HL-60 (cell line): ENCODE measurements around the gene CPTP.

ENCODE experiments used
- DNase-seq, 2 experiments: peaks; one replicate each; pipeline ENCODE4 v3.0.0-alpha.2; 2010 to 2020; ENCODE audit warnings: low read depth in 1 of 2, low spot score in 1 of 2
- H3K27ac ChIP-seq: fragments of 250-450 bp; sonication (Bioruptor Pico); replicated peaks from 2 replicates; pipeline ENCODE4 v1.5.1; 2020; ENCODE audit warnings: mild to moderate bottlenecking, moderate library complexity
- H3K27me3 ChIP-seq: fragments of 250-450 bp; sonication (Bioruptor Pico); 2 replicates; pipeline ENCODE4 v1.5.1; 2021; ENCODE audit warnings: mild to moderate bottlenecking, moderate library complexity; ENCODE audit not compliant: insufficient read depth, poor library complexity, severe bottlenecking
- H3K4me3 ChIP-seq: replicated peaks from 2 replicates; pipeline ENCODE4 v1.5.1; 2011; ENCODE audit warnings: mild to moderate bottlenecking, control low read depth, low read length; ENCODE audit not compliant: insufficient read depth
- CTCF ChIP-seq: IDR thresholded peaks from one replicate; pipeline ENCODE4 v1.5.1; 2011; ENCODE audit warnings: low read length, control low read depth, inconsistent platforms; ENCODE audit not compliant: insufficient read depth
- GABPA ChIP-seq: IDR thresholded peaks from 2 replicates; pipeline ENCODE4 v1.6.1; 2012; ENCODE audit warnings: low read depth
- POLR2AphosphoS5 ChIP-seq: IDR thresholded peaks from 2 replicates; pipeline ENCODE4 v1.6.1; 2012; ENCODE audit warnings: low read depth
- REST ChIP-seq: IDR thresholded peaks from 2 replicates; pipeline ENCODE4 v1.6.1; 2012; ENCODE audit warnings: low read depth; ENCODE audit not compliant: insufficient replicate concordance
- SPI1 ChIP-seq: IDR thresholded peaks from 2 replicates; pipeline ENCODE4 v1.6.1; 2012; ENCODE audit warnings: low read depth, mild to moderate bottlenecking, borderline replicate concordance

Gene CPTP

GRCh38 chr1:1343811-1344421 is 19.3 kb downstream of the CPTP start:
- TF ChIP-seq REST (no peak), SPI1 (no peak), POLR2AphosphoS5 (no peak), GABPA (no peak), CTCF (no peak)
- no peak for DNase-seq
- no peak overlapping the region for H3K27ac ChIP-seq
- no peaks in the 10 kb centered on the region for H3K27me3 ChIP-seq
- H3K4me3 ChIP-seq = no peak overlapping the region

DNA sequence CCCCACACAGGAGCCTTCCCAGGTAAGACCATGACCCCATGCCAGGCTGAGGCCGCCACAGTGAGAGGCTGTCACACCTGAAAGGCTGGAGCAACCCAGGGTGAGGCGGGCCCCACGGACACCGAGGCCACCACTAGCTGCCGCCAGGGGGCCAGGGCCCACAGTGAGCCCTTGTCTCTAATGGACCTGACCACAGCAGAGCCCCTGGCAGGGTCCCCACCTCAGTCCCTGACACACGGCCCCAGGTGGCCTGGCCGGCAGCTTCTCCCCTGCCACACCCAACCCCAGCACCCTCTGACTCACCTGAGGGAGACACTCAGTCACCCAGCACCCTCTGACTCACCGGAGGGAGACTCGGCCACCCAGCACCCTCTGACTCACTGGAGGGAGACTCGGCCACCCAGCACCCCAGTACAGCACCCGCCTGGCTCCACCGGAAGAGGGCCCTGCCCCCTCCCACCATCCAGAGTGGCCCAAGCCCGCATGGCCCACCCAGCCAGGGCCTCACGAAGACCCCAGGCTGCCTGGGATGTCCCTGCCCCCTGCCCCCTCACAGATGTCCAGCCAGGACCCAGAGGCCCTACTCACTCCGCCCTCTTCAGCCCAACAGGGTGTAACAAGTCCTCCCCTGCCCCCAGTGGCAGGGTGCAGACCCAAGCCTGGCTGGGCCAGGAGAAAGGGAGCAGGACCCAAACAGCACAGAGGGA is 20.2 kb downstream of the CPTP start:
- no peak overlapping the region for H3K27ac ChIP-seq

More for the DNA sequence above, 20.2 kb downstream of the CPTP start:
- Histone ChIP-seq H3K27me3 (no peaks in the 10 kb centered on the region), H3K4me3 (no peak overlapping the region)
- TF ChIP-seq GABPA (no peak), POLR2AphosphoS5 (no peak), SPI1 (no peak), REST (no peak), CTCF (no peak)
- no peak for DNase-seq
